ENCODE results near the gene TAX1BP1.

The TAX1BP1 gene

DNA sequence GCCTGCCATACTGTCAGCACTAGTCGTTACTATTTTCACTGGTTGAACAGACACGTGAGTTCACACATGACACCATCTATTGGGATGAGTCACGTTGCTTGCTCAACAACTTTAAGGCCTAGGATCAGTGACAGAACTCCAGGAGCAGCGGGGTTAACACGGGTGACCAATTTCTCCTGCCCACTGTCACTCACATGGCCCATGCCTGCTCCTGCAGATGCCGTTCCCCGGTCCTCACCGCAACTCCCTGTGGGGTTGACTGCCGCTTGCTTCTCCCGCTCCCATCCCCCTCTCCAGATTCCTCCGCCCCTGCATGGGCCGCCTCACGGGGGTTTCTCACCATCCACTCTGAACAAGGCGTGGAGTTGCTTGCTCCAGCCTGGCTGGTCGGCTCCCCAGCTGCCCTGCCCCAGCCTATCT lies 128.2 kb downstream of the TAX1BP1 start:
- Histone ChIP-seq H3K4me3 (ENCODE audit: low read depth, low read length) (no peak overlapping the region), H3K4me1 (ENCODE audit: control insufficient read depth, insufficient read depth, low read length, unreplicated experiment) (no peaks in the 10 kb centered on the region), H2AFZ (ENCODE audit: low read length, unreplicated experiment) (no peak overlapping the region), H3K27ac (ENCODE audit: low read depth, low read length) (no peak overlapping the region), H3K27me3 (ENCODE audit: insufficient read depth, low read length) (no peaks in the 10 kb centered on the region), H3K36me3 (ENCODE audit: insufficient read depth, low read length) (no peaks in the 10 kb centered on the region), H3K79me2 (ENCODE audit: control insufficient read depth, insufficient read depth, low read length, unreplicated experiment) (no peaks in the 10 kb centered on the region)

DNA sequence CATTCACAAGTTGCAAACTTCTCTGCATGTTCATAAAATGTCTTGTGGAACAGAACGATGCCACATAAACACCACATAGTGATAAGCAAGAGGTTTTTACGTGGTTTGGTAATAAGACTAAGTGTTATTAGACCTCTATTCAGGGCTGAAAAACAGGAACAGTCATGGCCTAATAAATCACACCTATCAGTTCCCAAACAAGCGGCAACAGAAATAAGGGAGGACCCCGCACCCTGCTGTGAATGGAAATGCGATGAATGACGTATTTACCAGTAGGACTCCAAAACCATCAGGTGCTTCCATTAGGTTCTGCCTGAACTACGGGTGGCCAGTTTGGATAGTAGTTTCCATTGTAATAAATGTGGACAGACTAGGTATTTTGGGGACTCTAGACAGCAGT lies 129.1 kb downstream of the TAX1BP1 start:
- Histone ChIP-seq H3K36me3 (ENCODE audit: insufficient read depth, low read length) (no peaks in the 10 kb centered on the region), H3K27ac (ENCODE audit: low read depth, low read length) (no peak overlapping the region), H2AFZ (ENCODE audit: low read length, unreplicated experiment) (no peak overlapping the region), H3K4me1 (ENCODE audit: control insufficient read depth, insufficient read depth, low read length, unreplicated experiment) (peaks cover 6% of the 10 kb centered on the region), H3K79me2 (ENCODE audit: control insufficient read depth, insufficient read depth, low read length, unreplicated experiment) (no peaks in the 10 kb centered on the region), H3K27me3 (ENCODE audit: insufficient read depth, low read length) (no peaks in the 10 kb centered on the region), H3K4me3 (ENCODE audit: low read depth, low read length) (no peak overlapping the region)

DNA sequence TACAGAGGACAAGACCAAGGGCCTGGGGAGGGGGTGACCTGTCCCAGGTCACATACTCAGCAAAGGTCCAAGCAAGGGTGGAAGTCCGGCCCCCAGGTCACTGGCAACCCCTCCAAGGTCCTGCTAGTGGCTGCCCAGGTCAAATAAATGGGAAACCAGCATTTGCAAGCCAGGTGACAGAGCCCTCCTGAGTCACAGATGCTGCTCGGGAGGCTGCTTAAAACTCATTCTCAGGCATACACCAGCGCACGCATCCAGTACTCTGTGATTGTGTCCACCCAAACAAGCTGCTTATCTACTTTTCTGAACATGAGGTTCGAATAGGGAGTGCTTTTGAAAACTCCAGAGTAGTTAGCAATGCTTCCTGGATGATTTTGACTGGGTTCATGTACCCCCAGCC lies 130.6 kb downstream of the TAX1BP1 start:
- Histone ChIP-seq H2AFZ (ENCODE audit: low read length, unreplicated experiment) (no peak overlapping the region), H3K79me2 (ENCODE audit: control insufficient read depth, insufficient read depth, low read length, unreplicated experiment) (no peaks in the 10 kb centered on the region), H3K4me1 (ENCODE audit: control insufficient read depth, insufficient read depth, low read length, unreplicated experiment) (peaks cover 19% of the 10 kb centered on the region), H3K4me3 (ENCODE audit: low read depth, low read length) (no peak overlapping the region), H3K27me3 (ENCODE audit: insufficient read depth, low read length) (no peaks in the 10 kb centered on the region), H3K27ac (ENCODE audit: low read depth, low read length) (no peak overlapping the region), H3K36me3 (ENCODE audit: insufficient read depth, low read length) (no peaks in the 10 kb centered on the region)

DNA sequence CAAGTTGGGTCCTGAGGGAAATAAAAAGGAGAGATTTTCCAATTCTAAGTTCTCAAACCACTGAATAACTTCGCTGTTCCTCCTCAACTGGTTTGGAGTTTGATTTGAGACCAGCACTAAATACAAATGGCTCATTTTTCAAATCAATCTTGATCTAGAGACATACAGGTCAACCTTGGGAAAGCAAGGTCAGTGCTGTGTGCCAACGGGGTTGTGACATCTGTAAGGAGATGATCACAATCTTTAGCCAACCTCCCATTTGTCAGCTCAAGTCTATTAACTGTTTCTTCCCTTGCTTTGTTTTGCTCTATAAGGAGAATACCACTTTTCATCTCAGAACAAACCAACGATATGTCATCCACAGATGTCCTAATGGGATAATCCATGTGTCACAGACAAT lies 131.1 kb downstream of the TAX1BP1 start:
- Histone ChIP-seq H3K4me3 (ENCODE audit: low read depth, low read length) (no peak overlapping the region), H3K27me3 (ENCODE audit: insufficient read depth, low read length) (no peaks in the 10 kb centered on the region), H2AFZ (ENCODE audit: low read length, unreplicated experiment) (no peak overlapping the region), H3K27ac (ENCODE audit: low read depth, low read length) (no peak overlapping the region), H3K79me2 (ENCODE audit: control insufficient read depth, insufficient read depth, low read length, unreplicated experiment) (no peaks in the 10 kb centered on the region), H3K36me3 (ENCODE audit: insufficient read depth, low read length) (no peaks in the 10 kb centered on the region), H3K4me1 (ENCODE audit: control insufficient read depth, insufficient read depth, low read length, unreplicated experiment) (peaks cover 19% of the 10 kb centered on the region)

DNA sequence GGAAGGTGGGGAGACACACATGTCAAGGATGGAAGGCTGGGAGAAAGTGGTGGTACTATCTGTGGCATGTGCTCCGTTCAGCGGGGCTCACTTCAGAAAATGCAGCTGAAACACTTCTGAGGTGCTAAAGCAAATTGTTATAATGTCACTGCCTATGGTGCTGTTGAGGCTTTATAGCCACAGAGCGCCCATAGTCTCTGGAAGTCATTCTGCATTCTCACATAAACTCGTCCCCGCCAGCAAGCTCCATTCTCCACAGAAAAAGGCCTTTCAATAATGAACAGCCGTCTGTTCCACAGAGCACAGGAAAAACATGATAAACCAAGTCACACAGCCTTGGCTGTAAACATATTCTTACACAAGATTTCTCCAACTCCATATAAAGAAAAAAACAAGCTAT lies 131.9 kb downstream of the TAX1BP1 start:
- peaks cover 19% of the 10 kb centered on the region for H3K4me1 ChIP-seq (ENCODE audit: control insufficient read depth, insufficient read depth, low read length, unreplicated experiment)
- no peak overlapping the region for H3K4me3 ChIP-seq (ENCODE audit: low read depth, low read length)
- no peaks in the 10 kb centered on the region for H3K27me3 ChIP-seq (ENCODE audit: insufficient read depth, low read length)
- no peak overlapping the region for H3K27ac ChIP-seq (ENCODE audit: low read depth, low read length)
- no peaks in the 10 kb centered on the region for H3K36me3 ChIP-seq (ENCODE audit: insufficient read depth, low read length)
- no peak overlapping the region for H2AFZ ChIP-seq (ENCODE audit: low read length, unreplicated experiment)
- H3K79me2 ChIP-seq (ENCODE audit: control insufficient read depth, insufficient read depth, low read length, unreplicated experiment) = no peaks in the 10 kb centered on the region

DNA sequence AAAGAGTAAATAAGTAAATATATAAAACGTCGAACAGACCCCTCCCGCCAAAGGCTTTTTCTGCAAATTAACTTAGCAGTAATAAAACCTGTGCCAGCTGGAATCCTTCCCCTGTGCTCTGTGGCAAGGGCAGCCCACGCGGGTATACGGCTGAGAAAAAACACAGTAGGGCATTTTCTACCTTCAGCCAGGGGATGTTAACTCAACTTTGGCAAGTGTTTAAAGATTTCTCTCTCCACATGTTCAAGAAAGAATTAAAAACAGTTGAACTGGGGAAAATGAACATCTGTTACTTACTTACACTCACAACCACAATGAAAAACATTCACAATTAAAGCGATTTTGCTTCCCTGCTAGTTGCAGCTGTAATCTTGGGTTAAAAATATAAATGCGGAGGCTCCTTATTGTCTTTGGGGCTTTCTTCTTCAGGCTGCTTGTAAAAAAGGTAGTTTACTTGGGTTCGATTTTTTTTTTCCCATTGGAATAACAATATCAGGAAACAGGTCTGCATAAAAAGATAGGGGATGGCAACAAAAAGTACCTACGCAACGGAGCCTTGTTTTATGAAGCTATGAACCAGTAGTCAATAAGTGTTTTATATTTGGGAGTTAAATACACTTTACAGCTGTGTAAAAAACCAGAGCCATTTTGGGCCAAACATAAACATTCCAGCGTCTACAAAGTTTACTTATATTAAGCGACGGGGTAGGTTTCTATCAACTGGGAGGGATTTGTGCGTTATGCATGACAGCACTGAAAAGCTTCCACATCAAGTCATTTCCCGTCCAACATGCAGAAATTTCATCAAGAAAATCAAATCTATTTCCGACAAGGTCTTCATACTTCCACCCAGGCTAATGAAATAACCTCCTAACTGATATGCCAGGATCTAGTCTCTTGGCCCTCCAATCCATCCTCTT lies 132.7 kb downstream of the TAX1BP1 start:
- H2AFZ ChIP-seq (ENCODE audit: low read length, unreplicated experiment) = no peak overlapping the region
- H3K79me2 ChIP-seq (ENCODE audit: control insufficient read depth, insufficient read depth, low read length, unreplicated experiment) = no peaks in the 10 kb centered on the region
- H3K36me3 ChIP-seq (ENCODE audit: insufficient read depth, low read length) = no peaks in the 10 kb centered on the region
- no peak overlapping the region for H3K4me3 ChIP-seq (ENCODE audit: low read depth, low read length)
- H3K27me3 ChIP-seq (ENCODE audit: insufficient read depth, low read length) = no peaks in the 10 kb centered on the region
- peaks cover 19% of the 10 kb centered on the region for H3K4me1 ChIP-seq (ENCODE audit: control insufficient read depth, insufficient read depth, low read length, unreplicated experiment)
- no peak overlapping the region for H3K27ac ChIP-seq (ENCODE audit: low read depth, low read length)

DNA sequence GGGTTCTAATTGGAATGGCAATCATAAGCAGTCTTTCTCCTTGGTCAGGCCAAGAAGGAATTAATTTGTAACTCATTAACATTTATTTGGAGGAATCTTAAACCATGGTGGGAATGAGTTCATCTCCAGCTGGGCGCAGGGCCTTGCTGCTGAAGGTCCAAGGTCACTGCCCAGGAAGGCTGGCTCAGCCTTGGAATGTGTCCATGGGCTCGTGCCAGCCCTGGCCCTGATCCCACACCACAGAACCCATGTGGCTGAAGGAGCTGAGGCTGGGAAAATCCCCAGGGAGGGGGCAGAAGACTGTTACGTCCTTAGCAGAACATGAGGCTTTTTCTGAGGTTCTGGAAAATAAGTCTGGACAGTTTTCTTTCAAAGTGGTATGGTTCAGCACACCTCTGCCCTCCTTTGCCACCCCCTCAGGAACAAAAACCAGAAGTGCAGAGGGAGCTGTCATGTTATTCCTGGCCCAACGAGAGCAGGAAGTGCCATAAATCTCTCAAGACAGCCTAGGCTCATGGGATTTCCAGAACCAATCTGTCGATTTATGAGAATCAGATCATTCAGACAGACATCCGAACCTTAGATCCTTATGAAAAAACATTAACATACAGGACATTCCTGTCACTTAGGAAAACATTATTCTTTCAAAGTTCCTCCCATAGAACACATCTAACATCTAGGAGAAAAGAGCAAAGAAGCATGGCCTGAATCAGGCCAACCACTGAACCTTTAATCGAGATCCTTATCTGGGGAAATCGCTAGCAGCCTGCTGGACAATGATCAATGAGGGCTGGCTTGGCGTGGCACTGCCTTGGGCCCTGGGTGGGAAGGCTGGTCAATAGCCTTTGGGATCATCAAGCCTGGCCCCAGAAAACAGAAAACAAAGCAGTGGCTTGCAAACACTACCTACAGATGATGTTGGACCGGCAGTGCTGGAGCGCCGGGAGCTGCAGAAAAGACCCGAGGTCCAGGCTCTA lies 134.3 kb downstream of the TAX1BP1 start:
- Histone ChIP-seq H3K36me3 (ENCODE audit: insufficient read depth, low read length) (0 out of 2 replicates have a peak, but pooled peaks cover 4% of the 10 kb centered on the region), H3K79me2 (ENCODE audit: control insufficient read depth, insufficient read depth, low read length, unreplicated experiment) (peaks cover 2% of the 10 kb centered on the region), H3K27me3 (ENCODE audit: insufficient read depth, low read length) (no peaks in the 10 kb centered on the region), H3K4me1 (ENCODE audit: control insufficient read depth, insufficient read depth, low read length, unreplicated experiment) (peaks cover 19% of the 10 kb centered on the region), H3K27ac (ENCODE audit: low read depth, low read length) (peak overlapping the region; percentile 35; the same call in 1 of the 2 replicates), H2AFZ (ENCODE audit: low read length, unreplicated experiment) (no peak overlapping the region), H3K4me3 (ENCODE audit: low read depth, low read length) (no peak overlapping the region; the same call in 1 of the 2 replicates)

DNA sequence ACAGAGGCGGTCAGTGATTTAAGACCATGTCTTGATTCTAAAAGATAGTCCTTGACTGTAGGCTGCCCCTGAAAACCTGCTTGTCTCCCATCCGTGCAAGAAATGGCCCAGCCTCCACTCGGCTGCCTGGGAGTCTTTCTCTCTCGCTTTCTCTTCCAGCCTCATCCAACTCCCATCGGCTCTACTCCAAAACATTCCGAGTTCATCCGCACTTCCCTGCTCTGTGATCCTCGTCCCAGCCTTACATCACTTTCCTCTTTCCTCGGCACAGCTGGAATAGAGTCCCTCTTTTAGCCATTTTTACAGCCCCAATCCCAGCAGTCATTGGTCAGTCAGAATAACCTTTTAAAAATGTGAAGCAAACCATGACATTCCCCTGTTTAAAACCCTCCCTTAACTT lies 135.1 kb downstream of the TAX1BP1 start:
- H3K79me2 ChIP-seq (ENCODE audit: control insufficient read depth, insufficient read depth, low read length, unreplicated experiment) = peaks cover 2% of the 10 kb centered on the region
- no peak overlapping the region for H2AFZ ChIP-seq (ENCODE audit: low read length, unreplicated experiment)
- H3K36me3 ChIP-seq (ENCODE audit: insufficient read depth, low read length) = 0 out of 2 replicates have a peak, but pooled peaks cover 4% of the 10 kb centered on the region
- H3K4me1 ChIP-seq (ENCODE audit: control insufficient read depth, insufficient read depth, low read length, unreplicated experiment) = peaks cover 19% of the 10 kb centered on the region
- H3K4me3 ChIP-seq (ENCODE audit: low read depth, low read length) = no peak overlapping the region
- no peaks in the 10 kb centered on the region for H3K27me3 ChIP-seq (ENCODE audit: insufficient read depth, low read length)
- no peak overlapping the region for H3K27ac ChIP-seq (ENCODE audit: low read depth, low read length)

DNA sequence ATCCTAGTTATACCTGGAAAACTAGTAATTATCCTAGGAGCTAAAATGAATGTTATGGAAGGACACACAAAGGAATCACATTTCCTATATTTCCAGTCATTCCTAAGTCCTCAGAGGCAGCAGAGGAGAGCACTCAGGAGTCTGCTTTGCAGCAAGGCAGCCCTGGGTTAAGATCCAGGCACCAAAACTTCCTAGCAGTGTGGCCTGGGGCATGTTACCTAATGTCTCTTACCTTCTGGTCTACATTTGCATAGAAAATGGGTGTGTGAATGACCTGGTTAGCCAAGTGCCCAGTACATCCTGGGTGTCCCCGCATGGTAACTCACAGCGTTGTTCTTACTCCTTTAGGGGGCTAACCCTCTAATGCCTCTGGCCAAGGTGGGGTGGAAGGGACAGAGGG lies 135.9 kb downstream of the TAX1BP1 start:
- Histone ChIP-seq H3K27ac (ENCODE audit: low read depth, low read length) (no peak overlapping the region), H3K4me3 (ENCODE audit: low read depth, low read length) (no peak overlapping the region), H2AFZ (ENCODE audit: low read length, unreplicated experiment) (no peak overlapping the region), H3K79me2 (ENCODE audit: control insufficient read depth, insufficient read depth, low read length, unreplicated experiment) (peaks cover 2% of the 10 kb centered on the region), H3K27me3 (ENCODE audit: insufficient read depth, low read length) (no peaks in the 10 kb centered on the region), H3K36me3 (ENCODE audit: insufficient read depth, low read length) (0 out of 2 replicates have a peak, but pooled peaks cover 4% of the 10 kb centered on the region), H3K4me1 (ENCODE audit: control insufficient read depth, insufficient read depth, low read length, unreplicated experiment) (peaks cover 19% of the 10 kb centered on the region)

DNA sequence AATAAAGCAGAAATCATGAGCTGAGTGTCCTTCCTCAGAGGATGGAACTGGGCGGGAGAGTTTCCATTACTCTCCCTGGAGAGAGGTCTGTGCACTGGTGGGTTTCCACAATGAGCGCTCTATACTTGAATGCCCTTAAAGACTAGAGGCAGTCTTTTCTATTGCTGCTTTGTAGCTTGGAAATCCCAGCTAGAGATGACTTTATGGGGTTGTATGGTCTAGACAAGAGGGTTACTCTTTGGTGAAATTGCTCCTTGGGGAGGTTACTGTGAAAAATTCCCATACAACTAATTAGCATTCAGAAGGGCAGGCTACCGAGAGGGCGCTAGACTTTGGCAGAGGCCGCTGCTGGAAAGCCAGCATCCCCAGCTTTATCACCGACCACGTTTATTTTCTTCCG lies 136.8 kb downstream of the TAX1BP1 start:
- Histone ChIP-seq H3K4me3 (ENCODE audit: low read depth, low read length) (no peak overlapping the region), H3K27me3 (ENCODE audit: insufficient read depth, low read length) (no peaks in the 10 kb centered on the region), H2AFZ (ENCODE audit: low read length, unreplicated experiment) (no peak overlapping the region), H3K79me2 (ENCODE audit: control insufficient read depth, insufficient read depth, low read length, unreplicated experiment) (peaks cover 2% of the 10 kb centered on the region), H3K27ac (ENCODE audit: low read depth, low read length) (no peak overlapping the region), H3K36me3 (ENCODE audit: insufficient read depth, low read length) (0 out of 2 replicates have a peak, but pooled peaks cover 4% of the 10 kb centered on the region), H3K4me1 (ENCODE audit: control insufficient read depth, insufficient read depth, low read length, unreplicated experiment) (peaks cover 19% of the 10 kb centered on the region)
